CD4-positive, CD25-positive, alpha-beta regulatory T cell (primary cell): ENCODE data around the gene BTBD19. TPM values are rescaled to one million over a fixed set of nuclear protein-coding genes. Genes with fewer than 3 reads are reported as not detected.
"Not testable (repeated sequence)": the region's sequence is repeated elsewhere in the genome, so short reads cannot be mapped to it uniquely, and the experiment has no call there.

ENCODE experiments used
- ATAC-seq, 2 donors: fragments of 150-1000 bp; cut with Tn5 transposase; one replicate each; pipeline ENCODE4 v1.10.0; 2021; ENCODE audit warnings: low read depth in 2 of 2, moderate number of reproducible peaks in 2 of 2, moderate library complexity in 1 of 2
- DNase-seq, 3 donors: peaks; one replicate each; pipeline versions ENCODE4 v3.0.0 to v3.0.0-alpha.2; 2012 to 2022; ENCODE audit warnings: mixed read lengths in 1 of 3
- H3K27ac ChIP-seq: one replicate; pipeline ENCODE4 v1.7.0; 2013; ENCODE audit warnings: mild to moderate bottlenecking, low read length; ENCODE audit not compliant: insufficient read depth, poor library complexity, severe bottlenecking
- H3K27me3 ChIP-seq: one replicate; pipeline ENCODE4 v1.7.0; 2013; ENCODE audit warnings: low read length; ENCODE audit not compliant: control insufficient read depth, insufficient read depth
- H3K36me3 ChIP-seq: one replicate; pipeline ENCODE4 v1.7.0; 2013; ENCODE audit warnings: mild to moderate bottlenecking, low read length, moderate library complexity; ENCODE audit not compliant: control insufficient read depth, insufficient read depth
- H3K4me1 ChIP-seq: 2 replicates; pipeline ENCODE4 v1.7.0; 2013; ENCODE audit warnings: mild to moderate bottlenecking, low read length; ENCODE audit not compliant: insufficient read depth, control insufficient read depth, poor library complexity, severe bottlenecking
- H3K4me3 ChIP-seq: one replicate; pipeline ENCODE4 v1.7.0; 2013; ENCODE audit warnings: low read depth, mild to moderate bottlenecking, low read length, moderate library complexity
- H3K9me3 ChIP-seq, 2 experiments: 1 replicate in 1 of 2; 2 replicates in 1 of 2; pipeline ENCODE4 v1.7.0; 2013; ENCODE audit warnings: low read length in 2 of 2, mild to moderate bottlenecking in 1 of 2, moderate library complexity in 1 of 2; ENCODE audit not compliant: control insufficient read depth in 2 of 2
- H3K27ac Mint-ChIP-seq, 3 donors: one replicate each; pipeline ENCODE4 v1.8.0; 2020 to 2022; ENCODE audit warnings: mild to moderate bottlenecking in 3 of 3, mixed read lengths in 3 of 3, moderate library complexity in 2 of 3
- H3K27me3 Mint-ChIP-seq: one replicate; pipeline ENCODE4 v1.8.0; 2022; ENCODE audit warnings: mild to moderate bottlenecking, mixed read lengths
- H3K36me3 Mint-ChIP-seq: one replicate; pipeline ENCODE4 v1.8.0; 2020; ENCODE audit warnings: mixed read lengths
- H3K4me1 Mint-ChIP-seq, 4 donors: one replicate each; pipeline ENCODE4 v1.8.0; 2020 to 2022; ENCODE audit warnings: mixed read lengths in 4 of 4, mild to moderate bottlenecking in 1 of 4
- H3K4me3 Mint-ChIP-seq, 4 donors: one replicate each; pipeline ENCODE4 v1.8.0; 2020 to 2022; ENCODE audit warnings: mild to moderate bottlenecking in 4 of 4, mixed read lengths in 4 of 4, moderate library complexity in 3 of 4
- H3K9me3 Mint-ChIP-seq, 7 donors: one replicate each; pipeline ENCODE4 v1.8.0; 2020 to 2022; ENCODE audit warnings: mixed read lengths in 7 of 7, mild to moderate bottlenecking in 3 of 7, moderate library complexity in 2 of 7
- polyA plus RNA-seq, 4 donors: library from polyadenylated mRNA; unstranded; fragments of 300-500 nt; fragmentation: Illumina TruSeq; gene quantifications; one replicate each; pipeline ENCODE4 v1.2.3, GENCODE V29; 2021
- total RNA-seq: library from RNA; stranded (reverse); gene quantifications from one replicate; pipeline ENCODE4 v1.2.3, GENCODE V29; 2022

Gene BTBD19, protein sequence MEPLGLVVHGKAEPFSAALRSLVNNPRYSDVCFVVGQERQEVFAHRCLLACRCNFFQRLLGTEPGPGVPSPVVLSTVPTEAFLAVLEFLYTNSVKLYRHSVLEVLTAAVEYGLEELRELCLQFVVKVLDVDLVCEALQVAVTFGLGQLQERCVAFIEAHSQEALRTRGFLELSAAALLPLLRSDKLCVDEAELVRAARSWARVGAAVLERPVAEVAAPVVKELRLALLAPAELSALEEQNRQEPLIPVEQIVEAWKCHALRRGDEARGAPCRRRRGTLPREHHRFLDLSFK
- total RNA-seq, result 45.4 TPM
- polyA plus RNA-seq, result under 1 TPM in 2 of 4 donors, not detected in 2; 0.31 to 0.87 TPM

DNA sequence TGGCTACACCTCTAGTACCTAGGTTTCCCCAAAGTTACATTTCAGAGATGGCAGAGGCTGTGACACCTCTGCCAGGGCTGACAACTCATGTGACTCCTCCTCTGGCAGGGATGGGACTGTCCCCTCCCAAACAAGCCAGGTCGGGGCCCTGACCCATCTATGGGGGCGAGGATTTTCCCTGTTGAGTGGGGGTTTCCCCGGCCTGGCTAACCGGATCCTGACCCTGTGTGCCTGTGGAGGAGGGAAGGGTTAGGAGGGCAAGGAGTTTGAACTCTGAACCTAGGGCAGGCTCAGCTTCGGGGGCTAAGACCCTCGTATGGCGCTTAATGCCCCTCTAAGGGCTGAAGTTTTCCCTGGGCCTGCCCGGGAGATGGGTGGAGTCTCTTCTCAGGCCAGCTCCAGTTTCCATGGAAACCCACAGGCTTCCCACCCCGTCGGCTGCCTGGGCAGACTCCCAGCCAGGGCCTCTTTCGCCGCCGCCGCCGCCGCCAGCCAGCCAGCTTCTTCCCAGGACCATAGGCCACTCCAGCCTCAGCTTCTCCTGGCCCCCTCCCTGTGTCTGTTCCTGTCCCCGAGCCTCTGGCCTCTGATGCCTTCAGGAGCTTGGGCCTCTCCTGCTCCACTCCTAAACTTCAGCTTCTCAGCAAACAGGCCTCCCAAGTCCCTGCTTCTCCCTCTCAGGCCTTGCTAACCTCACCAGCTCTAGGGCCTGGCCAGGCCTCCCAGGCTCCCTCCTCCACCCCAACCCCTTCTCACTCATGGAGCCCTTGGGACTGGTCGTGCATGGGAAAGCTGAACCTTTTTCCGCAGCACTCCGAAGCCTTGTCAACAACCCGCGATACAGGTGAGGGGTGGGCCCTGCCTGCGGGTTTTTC is at the start of gene BTBD19:
BTBD19 (plus strand) TSS at position 461 of the 875 bp plus-strand sequence; CDS start at position 759, 298 bp downstream.
- Mint-ChIP-seq H3K4me1 (peaks cover 6 to 88% (median 38%) of the 10 kb centered on the region in 4 donors), H3K4me3 (peak within 1 kb of the TSS; percentile 85 to 95 (median 90)), H3K27me3 (peaks cover 7% of the 10 kb centered on the region), H3K27ac (peak within 1 kb of the TSS; percentile 99 to 100 (median 99)), H3K36me3 (peaks cover 24% of the 10 kb centered on the region), H3K9me3 (no peaks in the 10 kb centered on the region)
- Histone ChIP-seq H3K36me3 (peaks cover 36% of the 10 kb centered on the region), H3K4me1 (peaks cover 86% of the 10 kb centered on the region), H3K9me3 (no peaks in the 10 kb centered on the region), H3K4me3 (peak within 1 kb of the TSS; percentile 53), H3K27ac (peak within 1 kb of the TSS; percentile 97), H3K27me3 (no peaks in the 10 kb centered on the region)
- peak; percentile 21 to 60 (median 45) for DNase-seq
- ATAC-seq, result no peak

DNA sequence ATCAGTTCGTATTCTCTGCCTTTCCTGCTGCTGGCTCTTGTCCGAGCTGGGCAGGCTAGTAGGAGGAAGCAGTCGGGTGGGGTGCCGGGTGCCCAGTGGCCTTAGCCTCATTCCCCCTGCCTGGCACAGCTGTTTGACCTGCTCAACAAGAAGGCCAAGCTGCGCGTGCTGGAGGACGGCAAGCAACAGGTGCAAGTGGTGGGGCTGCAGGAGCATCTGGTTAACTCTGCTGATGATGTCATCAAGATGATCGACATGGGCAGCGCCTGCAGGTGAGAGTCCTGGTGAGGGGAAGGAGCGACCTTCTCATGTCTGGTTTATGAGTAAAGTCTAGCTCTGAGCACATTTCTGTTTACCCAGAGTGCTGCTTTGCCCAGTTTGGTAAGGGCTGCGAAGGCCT is 49.2 kb upstream of the BTBD19 start:
- DNase-seq (no peak), ATAC-seq (no peak)
- H3K36me3 Mint-ChIP-seq, result peaks cover 4% of the 10 kb centered on the region
- H3K4me1 Mint-ChIP-seq, result peaks cover 0 to 11% (median 0%) of the 10 kb centered on the region in 4 donors
- Histone ChIP-seq H3K27ac (no peak overlapping the region), H3K4me3 (no peak overlapping the region), H3K4me1 (no peaks in the 10 kb centered on the region), H3K27me3 (no peaks in the 10 kb centered on the region), H3K9me3 (no peaks in the 10 kb centered on the region), H3K36me3 (no peaks in the 10 kb centered on the region)
- peak overlapping the region in 1 of 3 donors; percentile 36 for H3K27ac Mint-ChIP-seq
- no peaks in the 10 kb centered on the region for H3K27me3 Mint-ChIP-seq
- no peaks in the 10 kb centered on the region for H3K9me3 Mint-ChIP-seq
- no peak overlapping the region for H3K4me3 Mint-ChIP-seq

DNA sequence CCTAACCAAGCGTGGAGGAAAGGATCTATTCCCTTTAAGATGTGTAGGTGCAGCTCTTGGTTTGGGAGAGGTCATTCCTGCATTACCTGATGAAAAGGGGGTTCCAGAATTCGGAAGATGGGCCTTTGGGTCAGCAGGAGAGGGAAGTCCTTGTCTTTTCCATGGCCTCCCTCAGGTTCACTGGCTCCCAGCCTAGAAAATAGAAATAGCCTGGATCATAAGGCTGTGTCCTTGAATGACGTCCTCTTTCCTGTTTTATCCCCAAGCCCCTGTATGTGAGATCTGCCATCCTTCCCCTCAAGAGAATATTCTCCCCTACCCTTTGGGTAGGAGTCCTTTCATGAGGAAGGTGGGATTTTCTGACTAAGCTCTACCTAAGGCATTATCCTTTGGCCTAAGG is 47.4 kb upstream of the BTBD19 start:
- no peak overlapping the region for H3K4me3 Mint-ChIP-seq
- Histone ChIP-seq H3K27me3 (no peaks in the 10 kb centered on the region), H3K9me3 (no peaks in the 10 kb centered on the region), H3K36me3 (no peaks in the 10 kb centered on the region), H3K4me3 (no peak overlapping the region), H3K4me1 (no peaks in the 10 kb centered on the region), H3K27ac (no peak overlapping the region)
- H3K27ac Mint-ChIP-seq, result no peak overlapping the region
- no peaks in the 10 kb centered on the region for H3K9me3 Mint-ChIP-seq
- peaks cover 0 to 11% (median 0%) of the 10 kb centered on the region in 4 donors for H3K4me1 Mint-ChIP-seq
- H3K36me3 Mint-ChIP-seq, result peaks cover 4% of the 10 kb centered on the region
- ATAC-seq (no peak), DNase-seq (no peak)
- no peaks in the 10 kb centered on the region for H3K27me3 Mint-ChIP-seq

DNA sequence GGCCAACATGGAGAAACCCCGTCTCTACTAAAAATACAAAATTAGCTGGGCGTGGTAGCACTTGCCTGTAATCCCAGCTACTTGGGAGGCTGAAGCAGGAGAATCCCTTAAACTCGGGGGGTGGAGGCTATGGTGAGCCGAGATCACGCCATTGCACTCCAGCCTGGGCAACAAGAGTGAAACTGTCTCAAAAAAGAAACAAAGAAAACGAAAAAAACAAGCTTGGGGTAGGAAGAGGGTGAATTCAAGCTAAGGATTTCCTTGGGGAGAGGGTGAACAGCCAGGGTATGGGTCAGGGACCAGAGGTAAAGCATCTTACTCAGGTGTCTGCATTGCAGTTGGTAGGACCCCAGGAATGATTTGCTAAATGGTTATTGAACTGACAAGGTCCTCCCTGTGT is 41.9 kb upstream of the BTBD19 start:
- not testable (repeated sequence) for H3K4me1 Mint-ChIP-seq, H3K9me3 ChIP-seq, H3K9me3 Mint-ChIP-seq, DNase-seq, H3K27me3 Mint-ChIP-seq, H3K4me1 ChIP-seq, H3K36me3 ChIP-seq, H3K27ac ChIP-seq, ATAC-seq, H3K27me3 ChIP-seq, H3K4me3 Mint-ChIP-seq, H3K4me3 ChIP-seq, H3K27ac Mint-ChIP-seq, H3K36me3 Mint-ChIP-seq

DNA sequence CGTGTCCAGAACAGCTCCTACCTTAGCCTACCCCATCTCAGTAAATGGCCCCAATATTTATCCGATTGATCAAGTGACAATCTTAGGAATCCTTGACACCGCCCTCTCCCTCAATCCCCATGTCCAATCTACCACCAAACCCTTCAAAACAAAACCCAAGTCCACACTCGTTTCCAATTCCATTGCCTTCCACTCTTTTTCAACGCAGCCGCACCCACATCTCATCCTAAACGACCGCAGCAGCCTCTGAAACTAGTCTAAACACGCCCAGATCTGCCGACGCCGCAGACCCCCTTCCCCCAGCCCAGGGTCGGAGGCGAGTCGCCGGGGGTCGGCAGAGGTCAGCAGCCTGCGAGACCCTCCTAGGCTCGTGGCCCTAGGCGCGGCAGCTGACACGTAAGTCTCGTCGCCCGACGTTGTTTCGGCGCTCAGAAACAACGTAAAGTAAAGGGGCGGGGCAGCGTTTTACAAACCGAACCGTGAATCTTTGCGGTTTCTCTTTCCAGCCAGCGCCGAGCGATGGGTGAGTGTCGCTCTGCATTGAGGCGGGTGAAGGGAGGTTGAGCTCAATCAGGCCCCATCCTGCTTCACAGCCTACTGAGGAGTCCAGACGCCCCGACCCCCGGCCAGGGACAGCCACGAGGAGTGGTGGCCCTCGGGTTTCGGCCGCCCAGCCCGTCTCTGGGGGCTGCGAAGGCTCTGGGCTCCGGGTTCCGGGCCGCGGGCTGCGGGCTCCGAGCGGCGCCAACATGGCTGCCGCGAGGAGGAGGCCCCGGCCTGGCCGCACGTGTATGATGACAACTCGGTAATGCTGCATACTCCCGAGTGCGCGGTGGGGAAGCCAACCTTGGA is 33.0 kb upstream of the BTBD19 start, which contains the start of gene RPS8:
RPS8 (plus strand) TSS at position 463 of the 852 bp plus-strand sequence; CDS start at position 520, 57 bp downstream.
- ATAC-seq (peak; percentile 78 to 84), DNase-seq (peak; percentile 81 to 96 (median 91))
- Histone ChIP-seq H3K27me3 (no peaks in the 10 kb centered on the region), H3K4me1 (peaks cover 30% of the 10 kb centered on the region), H3K9me3 (no peaks in the 10 kb centered on the region), H3K4me3 (peak within 1 kb of the TSS; percentile 96), H3K36me3 (peaks cover 30% of the 10 kb centered on the region), H3K27ac (peak within 1 kb of the TSS; percentile 89)
- Mint-ChIP-seq H3K9me3 (no peaks in the 10 kb centered on the region), H3K4me1 (peaks cover 6 to 42% (median 27%) of the 10 kb centered on the region in 4 donors), H3K36me3 (peaks cover 29% of the 10 kb centered on the region), H3K4me3 (peak within 1 kb of the TSS; percentile 88 to 96 (median 94)), H3K27me3 (no peaks in the 10 kb centered on the region), H3K27ac (peak within 1 kb of the TSS; percentile 91 to 100 (median 99))

DNA sequence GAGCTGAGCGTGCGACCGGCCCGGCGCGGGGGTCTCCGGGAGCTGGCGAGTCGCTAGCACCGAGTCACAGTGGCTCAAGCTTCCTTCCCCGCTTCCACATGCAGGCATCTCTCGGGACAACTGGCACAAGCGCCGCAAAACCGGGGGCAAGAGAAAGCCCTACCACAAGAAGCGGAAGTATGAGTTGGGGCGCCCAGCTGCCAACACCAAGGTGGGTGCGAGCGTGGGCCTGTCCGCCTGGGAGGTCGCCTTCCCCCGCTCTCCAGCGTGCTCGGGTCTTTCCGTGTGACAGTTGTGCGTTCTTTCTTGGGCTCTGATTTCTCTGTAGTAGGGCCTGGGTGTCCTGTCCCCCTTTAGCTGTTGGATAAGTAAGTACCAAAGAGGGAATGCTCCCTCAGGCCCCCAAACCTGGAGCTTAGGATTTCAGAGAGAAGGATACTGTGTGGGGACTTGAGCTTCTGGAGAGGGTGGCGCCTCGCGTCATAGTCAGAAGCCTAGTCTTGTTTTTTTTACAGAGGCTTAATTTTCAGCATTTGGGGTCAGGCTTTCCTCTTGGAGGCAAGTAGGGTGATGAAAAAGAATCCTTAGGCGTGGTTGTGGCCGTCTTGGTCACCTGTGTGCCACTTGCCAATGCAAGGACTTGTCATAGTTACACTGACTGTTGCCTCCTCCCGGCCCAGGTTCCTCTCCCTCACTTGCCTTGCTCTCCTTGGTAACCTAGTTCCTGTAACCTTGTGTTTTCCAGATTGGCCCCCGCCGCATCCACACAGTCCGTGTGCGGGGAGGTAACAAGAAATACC is 32.2 kb upstream of the BTBD19 start:
- Mint-ChIP-seq H3K4me3 (peak overlapping the region; percentile 88 to 96 (median 94)), H3K27me3 (no peaks in the 10 kb centered on the region), H3K27ac (peak overlapping the region; percentile 91 to 99 (median 98)), H3K4me1 (peaks cover 6 to 47% (median 27%) of the 10 kb centered on the region in 4 donors), H3K9me3 (no peaks in the 10 kb centered on the region), H3K36me3 (peaks cover 38% of the 10 kb centered on the region)
- peaks cover 30% of the 10 kb centered on the region for H3K4me1 ChIP-seq
- peaks cover 37% of the 10 kb centered on the region for H3K36me3 ChIP-seq
- H3K4me3 ChIP-seq, result peak overlapping the region; percentile 76
- ATAC-seq (peak; percentile 13 to 22), DNase-seq (peak in 1 of 3 donors; percentile 41)
- H3K27ac ChIP-seq, result peak overlapping the region; percentile 89
- H3K27me3 ChIP-seq, result no peaks in the 10 kb centered on the region
- no peaks in the 10 kb centered on the region for H3K9me3 ChIP-seq
